Fibroblast of pulmonary artery (primary cell): Measurements from ENCODE around the gene FBF1.
A peak's percentile ranks its signal among the peaks of the same experiment; 100 is the strongest.
"Not testable (repeated sequence)": the region's sequence is repeated elsewhere in the genome, so short reads cannot be mapped to it uniquely, and the experiment has no call there.

ENCODE experiments used
- DNase-seq: peaks from one replicate; pipeline ENCODE4 v3.0.0-alpha.2; 2010; ENCODE audit warnings: low read depth
- H3K4me3 ChIP-seq: replicated peaks from 2 replicates; pipeline ENCODE4 v1.5.1; 2011; ENCODE audit warnings: low read depth, mild to moderate bottlenecking, control low read depth, low read length, moderate library complexity
- TF ChIP-seq, protein P1 (sequence below): IDR thresholded peaks from 2 replicates; pipeline ENCODE4 v1.5.1; 2011; ENCODE audit warnings: mild to moderate bottlenecking, control low read depth, low read length, inconsistent platforms; ENCODE audit errors: missing control alignments

Gene FBF1

DNA sequence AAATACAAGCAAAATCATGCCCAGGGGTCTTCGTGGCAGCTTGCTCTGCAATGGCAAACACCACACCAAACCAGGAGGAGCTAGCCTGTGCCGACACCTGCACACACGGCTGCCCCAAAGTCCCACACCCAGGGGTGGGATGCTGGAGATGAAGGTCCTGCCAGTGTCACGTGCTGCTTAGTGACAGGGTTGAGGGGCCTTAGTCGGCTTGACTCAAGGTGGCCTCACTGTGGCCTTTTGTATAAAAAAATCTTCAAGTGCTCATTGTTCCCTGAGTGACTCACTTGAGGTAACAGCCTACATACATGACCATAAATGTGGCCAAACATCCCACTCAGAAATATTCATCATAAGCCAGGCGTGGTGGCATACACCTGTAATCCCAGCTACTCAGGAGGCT lies 51.4 kb downstream of the FBF1 start:
- no peak overlapping the region for H3K4me3 ChIP-seq
- DNase-seq, result no peak
- TF ChIP-seq, protein P1, sequence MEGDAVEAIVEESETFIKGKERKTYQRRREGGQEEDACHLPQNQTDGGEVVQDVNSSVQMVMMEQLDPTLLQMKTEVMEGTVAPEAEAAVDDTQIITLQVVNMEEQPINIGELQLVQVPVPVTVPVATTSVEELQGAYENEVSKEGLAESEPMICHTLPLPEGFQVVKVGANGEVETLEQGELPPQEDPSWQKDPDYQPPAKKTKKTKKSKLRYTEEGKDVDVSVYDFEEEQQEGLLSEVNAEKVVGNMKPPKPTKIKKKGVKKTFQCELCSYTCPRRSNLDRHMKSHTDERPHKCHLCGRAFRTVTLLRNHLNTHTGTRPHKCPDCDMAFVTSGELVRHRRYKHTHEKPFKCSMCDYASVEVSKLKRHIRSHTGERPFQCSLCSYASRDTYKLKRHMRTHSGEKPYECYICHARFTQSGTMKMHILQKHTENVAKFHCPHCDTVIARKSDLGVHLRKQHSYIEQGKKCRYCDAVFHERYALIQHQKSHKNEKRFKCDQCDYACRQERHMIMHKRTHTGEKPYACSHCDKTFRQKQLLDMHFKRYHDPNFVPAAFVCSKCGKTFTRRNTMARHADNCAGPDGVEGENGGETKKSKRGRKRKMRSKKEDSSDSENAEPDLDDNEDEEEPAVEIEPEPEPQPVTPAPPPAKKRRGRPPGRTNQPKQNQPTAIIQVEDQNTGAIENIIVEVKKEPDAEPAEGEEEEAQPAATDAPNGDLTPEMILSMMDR, result no peak

- no peak overlapping the region for H3K4me3 ChIP-seq
- DNase-seq, result no peak
- TF ChIP-seq, protein P1, result no peak
Observed at GRCh38 chr17:75888484-75888883, 52.4 kb downstream of the FBF1 start.

DNA sequence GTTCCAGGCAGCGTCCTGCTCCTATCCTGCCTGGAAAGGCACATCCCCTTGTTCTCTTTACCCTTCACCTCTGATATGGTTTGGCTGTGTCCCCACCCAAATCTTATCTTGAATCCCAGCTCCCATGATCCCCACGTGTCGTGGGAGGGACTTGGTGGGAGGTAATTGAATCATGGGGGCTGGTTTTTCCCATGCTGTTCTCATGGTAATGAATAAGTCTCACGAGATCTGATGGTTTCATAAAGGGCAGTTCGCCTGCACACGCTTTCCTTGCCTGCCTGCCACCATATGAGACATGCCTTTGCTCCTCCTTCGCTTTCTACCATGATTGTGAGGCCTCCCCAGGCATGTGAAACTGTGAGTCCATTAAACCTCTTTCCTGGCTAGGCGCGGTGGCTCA lies 55.0 kb downstream of the FBF1 start:
- not testable (repeated sequence) for DNase-seq, H3K4me3 ChIP-seq

DNA sequence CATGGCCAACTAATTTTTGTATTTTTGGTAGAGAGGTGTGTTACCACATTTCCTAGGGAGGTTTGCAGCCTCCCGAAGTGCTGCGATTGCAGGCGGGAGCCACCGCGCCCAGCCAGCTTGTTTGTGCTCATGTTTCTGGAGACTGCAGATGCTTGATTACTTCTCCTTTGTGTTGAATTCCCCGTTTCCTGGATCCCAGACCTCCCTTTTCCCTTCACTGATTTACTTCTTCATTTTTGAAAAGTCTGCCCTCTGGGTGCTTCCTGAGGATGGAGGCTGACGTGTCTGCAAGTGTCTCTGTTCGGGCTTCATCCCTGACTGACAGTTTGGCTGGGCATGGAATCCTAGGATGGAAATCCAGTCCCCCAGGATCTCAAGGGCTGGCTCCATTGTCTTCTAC lies 55.4 kb downstream of the FBF1 start:
- TF ChIP-seq, protein P1, result no peak
- DNase-seq, result no peak
- no peak overlapping the region for H3K4me3 ChIP-seq

DNA sequence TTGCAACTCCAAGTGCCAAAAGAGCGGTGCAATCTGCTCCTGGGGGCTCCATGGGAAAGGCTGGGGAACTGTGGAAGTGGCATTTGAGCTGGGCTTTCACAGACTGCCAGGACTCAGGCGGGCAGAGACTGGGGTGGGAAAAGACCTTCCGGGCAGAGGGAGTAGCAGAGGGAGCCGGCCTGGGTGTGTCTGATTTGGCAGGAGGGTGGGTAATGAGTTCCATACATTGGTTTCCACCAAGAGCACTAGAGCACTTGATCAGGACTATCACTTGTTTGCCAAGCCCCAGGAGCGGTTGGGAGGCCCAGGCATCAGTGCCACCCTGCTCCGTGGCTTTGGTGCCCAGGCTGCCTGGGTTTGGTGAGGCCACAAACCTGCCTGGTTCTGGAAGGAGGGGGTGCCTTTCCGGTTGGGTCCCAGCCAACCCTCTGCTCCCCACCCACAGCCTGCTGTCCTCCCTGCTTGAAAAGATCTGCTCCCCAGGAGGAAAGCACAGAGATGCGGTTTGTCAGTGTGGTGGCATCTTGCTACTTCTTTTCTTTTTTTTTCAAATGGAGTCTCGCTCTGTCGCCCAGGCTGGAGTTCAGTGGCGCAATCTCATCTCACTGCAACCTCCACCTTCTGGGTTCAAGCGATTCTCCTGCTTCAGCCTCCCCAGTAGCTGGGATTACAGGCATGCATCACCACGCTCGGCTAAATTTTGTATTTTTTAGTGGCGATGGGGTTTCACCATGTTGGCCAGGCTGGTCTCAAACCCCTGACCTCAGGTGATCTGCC lies 59.0 kb downstream of the FBF1 start:
- DNase-seq, result no peak
- TF ChIP-seq, protein P1, result no peak

GRCh38 chr17:75880266-75880665 lies 60.6 kb downstream of the FBF1 start:
- H3K4me3 ChIP-seq, result no peak overlapping the region
- TF ChIP-seq, protein P1, result no peak
- no peak for DNase-seq

More for the DNA sequence above, 59.0 kb downstream of the FBF1 start:
- no peak overlapping the region for H3K4me3 ChIP-seq

- DNase-seq, result peak; percentile 77
- peak within 1 kb of the TSS; percentile 90 for H3K4me3 ChIP-seq
- TF ChIP-seq, protein P1, result peak; percentile 28
Observed at GRCh38 chr17:75878174-75878998, 62.5 kb downstream of the FBF1 start, which contains the start of gene TRIM47. TRIM47 (minus strand) TSS chr17:75878581; CDS start chr17:75878548, 33 bp downstream.
